DMS 273 (cell line): Measurements from ENCODE around the gene EML1.

Source experiments
- DNase-seq: peaks from one replicate; lab custom pipeline; 2025; ENCODE audit not compliant: unreplicated experiment; lab: John Stamatoyannopoulos, UW

EML1 gene

GRCh38 chr14:99821519-99822508 is 28.6 kb downstream of the EML1 start:
- DNase-seq, result peak; percentile 19

- no peak for DNase-seq
These were observed 29.7 kb downstream of the EML1 start for GRCh38 chr14:99822800-99823455.

GRCh38 chr14:99824776-99825175 is 31.6 kb downstream of the EML1 start:
- DNase-seq, result no peak

- no peak for DNase-seq
These were observed 36.2 kb downstream of the EML1 start for GRCh38 chr14:99829450-99829849.

GRCh38 chr14:99831303-99831702 is 38.1 kb downstream of the EML1 start:
- DNase-seq, result no peak

- peak; percentile 60 for DNase-seq
These were observed 38.9 kb downstream of the EML1 start for GRCh38 chr14:99831903-99832685.

GRCh38 chr14:99837822-99838221 is 44.6 kb downstream of the EML1 start:
- no peak for DNase-seq

- DNase-seq, result peak; percentile 22
These were observed 45.5 kb downstream of the EML1 start for GRCh38 chr14:99838639-99839134.

GRCh38 chr14:99839696-99840095 is 46.5 kb downstream of the EML1 start:
- no peak for DNase-seq

GRCh38 chr14:99840265-99840664 is 47.1 kb downstream of the EML1 start:
- DNase-seq, result no peak

- no peak for DNase-seq
These were observed 47.6 kb downstream of the EML1 start for GRCh38 chr14:99840774-99841305.

- no peak for DNase-seq
These were observed 48.3 kb downstream of the EML1 start for GRCh38 chr14:99841436-99842071.

- DNase-seq, result no peak
These were observed 48.9 kb downstream of the EML1 start for GRCh38 chr14:99842141-99842540.

GRCh38 chr14:99846808-99847207 is 53.6 kb downstream of the EML1 start:
- DNase-seq, result no peak

- DNase-seq, result no peak
These were observed 57.5 kb downstream of the EML1 start for GRCh38 chr14:99850709-99851108.

GRCh38 chr14:99852578-99852977 is 59.4 kb downstream of the EML1 start:
- no peak for DNase-seq

- DNase-seq, result peak; percentile 25
These were observed 60.0 kb downstream of the EML1 start for GRCh38 chr14:99853206-99853605.

GRCh38 chr14:99854831-99855230 is 61.6 kb downstream of the EML1 start:
- no peak for DNase-seq

GRCh38 chr14:99855271-99855670 is 62.1 kb downstream of the EML1 start:
- no peak for DNase-seq

GRCh38 chr14:99857551-99857950 is 64.3 kb downstream of the EML1 start:
- no peak for DNase-seq
